Activated effector memory CD4-positive, alpha-beta T cell treated with anti-CD3 and anti-CD28 coated beads, Interleukin-2, amount 50 U/mL, for 16 hours (primary cell): ENCODE results near the gene PHC3.
"Not testable (repeated sequence)": the region's sequence is repeated elsewhere in the genome, so short reads cannot be mapped to it uniquely, and the experiment has no call there.

Experiments
- DNase-seq: peaks from one replicate; pipeline ENCODE4 v3.0.0-alpha.2; 2020

The PHC3 gene

DNA sequence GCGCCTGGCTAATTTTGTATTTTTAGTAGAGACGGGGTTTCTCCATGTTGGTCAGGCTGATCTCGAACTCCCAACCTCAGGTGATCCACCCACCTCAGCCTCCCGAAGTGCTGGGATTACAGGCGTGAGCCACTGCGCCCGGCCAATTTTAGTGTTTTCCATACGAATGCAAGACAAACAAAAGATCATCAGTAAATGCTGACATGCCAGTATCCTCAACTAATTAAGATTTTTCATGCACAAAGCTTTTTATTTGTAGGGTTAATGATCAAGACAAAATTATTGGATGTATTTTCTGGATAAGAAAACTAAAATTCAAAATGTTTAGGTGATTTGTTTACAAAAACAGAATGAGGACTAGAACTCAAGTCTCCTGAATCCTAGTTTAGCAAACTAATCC, 67.4 kb downstream of the PHC3 start:
- DNase-seq, result not testable (repeated sequence)

GRCh38 chr3:170111147-170111771, 70.3 kb downstream of the PHC3 start:
- DNase-seq, result no peak

DNA sequence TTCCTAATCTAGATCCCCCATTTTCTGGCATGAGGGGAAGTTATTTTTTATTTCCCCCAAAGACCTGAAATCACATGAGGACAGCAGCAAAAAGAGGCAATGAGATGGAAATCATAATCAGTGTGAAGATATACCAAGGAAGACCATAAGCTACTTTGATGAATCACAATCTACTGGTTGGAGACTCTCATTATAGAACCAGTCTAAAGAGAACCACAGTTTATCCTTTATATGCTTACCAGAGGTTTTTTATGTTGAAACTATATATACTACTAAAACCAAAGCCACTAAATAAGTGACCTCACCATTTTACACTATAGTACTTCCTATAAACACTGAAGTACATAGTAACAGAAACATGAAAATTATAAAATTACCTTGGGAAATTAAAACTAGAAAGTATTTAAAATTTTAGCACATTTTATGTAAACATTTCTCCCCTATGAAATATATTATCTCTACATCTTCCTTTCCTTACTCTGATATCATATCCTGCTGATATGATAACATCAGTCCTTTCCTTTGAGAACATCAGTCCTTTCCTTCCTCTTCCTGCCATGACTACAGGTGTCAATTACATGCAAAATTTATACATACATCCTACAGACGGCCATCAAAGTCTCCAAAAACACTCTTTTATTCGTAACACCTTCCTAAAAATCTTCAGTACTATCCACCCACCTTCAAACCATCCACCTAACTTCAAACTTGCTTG, 71.8 kb downstream of the PHC3 start:
- no peak for DNase-seq

DNA sequence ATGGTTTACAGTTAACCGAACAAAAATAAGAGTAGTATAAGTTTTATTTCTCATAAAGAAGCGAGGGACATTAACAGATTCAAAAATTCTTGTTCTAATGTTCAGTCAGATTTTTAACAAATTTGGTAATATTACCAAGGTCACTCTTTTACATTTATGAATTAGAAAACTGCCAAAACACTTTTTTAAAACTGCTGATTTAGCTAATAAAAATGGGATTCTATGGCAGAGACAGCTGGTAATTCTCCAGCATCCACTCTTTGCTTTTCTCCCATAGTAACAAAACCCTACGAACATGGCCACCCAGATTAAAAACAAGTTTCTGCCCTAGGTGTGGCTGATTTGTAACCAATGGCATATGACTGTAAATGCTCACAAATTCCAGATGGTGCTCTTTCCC, 72.6 kb downstream of the PHC3 start:
- no peak for DNase-seq

GRCh38 chr3:170107941-170108340, 73.6 kb downstream of the PHC3 start:
- DNase-seq, result no peak

GRCh38 chr3:170102431-170102830, 79.1 kb downstream of the PHC3 start:
- DNase-seq, result no peak

DNA sequence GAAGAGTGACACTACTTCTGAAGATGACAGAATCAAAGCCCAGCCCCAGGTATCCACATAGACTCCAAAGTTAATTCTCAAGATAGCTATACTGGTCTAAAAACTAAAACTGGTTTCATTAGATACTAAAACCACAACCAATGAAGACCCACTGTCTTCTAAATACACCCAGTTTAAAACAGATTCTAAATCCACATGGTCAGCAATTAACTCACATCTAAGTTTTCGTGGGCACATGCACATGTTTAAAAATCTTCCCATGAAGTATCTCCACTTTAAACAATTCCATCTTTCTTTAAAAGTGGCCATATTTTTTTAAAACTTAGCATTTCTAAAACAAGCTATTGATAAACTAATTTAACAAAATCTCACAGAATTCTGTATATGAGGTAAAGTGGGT, 80.6 kb downstream of the PHC3 start:
- DNase-seq, result no peak

DNA sequence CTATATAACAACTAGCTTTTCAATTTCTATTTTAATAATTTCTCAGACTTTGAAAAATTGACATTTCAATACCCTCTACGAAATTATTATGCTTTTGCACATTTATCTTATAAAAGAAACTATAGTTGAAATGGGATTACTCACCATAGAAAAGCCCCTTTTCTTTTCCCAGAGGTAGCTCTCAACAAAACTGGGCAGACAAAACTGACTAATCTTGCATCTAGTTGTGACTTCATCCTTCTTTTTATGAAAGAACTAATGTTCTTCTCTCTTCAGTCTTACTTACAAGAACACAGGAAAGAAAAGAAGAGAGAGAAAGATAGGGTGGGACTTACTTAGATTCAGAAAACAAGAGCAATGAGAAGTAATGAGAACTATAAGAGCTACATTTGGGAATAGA, 82.8 kb downstream of the PHC3 start:
- no peak for DNase-seq

DNA sequence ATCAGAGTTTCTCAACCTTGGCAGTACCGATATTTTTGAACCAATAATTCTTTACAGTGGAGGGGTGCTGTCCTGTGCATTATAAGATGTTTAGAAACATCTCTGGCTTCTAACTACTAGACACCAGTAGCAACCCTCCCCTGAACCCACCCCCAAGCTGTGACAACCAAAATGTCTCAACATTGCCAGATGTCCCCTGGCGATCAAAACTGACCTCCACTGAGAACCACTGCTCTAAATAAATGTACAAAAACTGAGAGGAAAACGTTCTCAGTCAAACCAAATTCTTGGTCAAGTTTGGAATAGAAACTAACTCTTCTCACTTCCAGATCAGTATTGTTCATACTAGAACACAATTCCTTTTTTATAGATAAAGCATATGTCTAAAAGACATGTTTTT, 85.2 kb downstream of the PHC3 start:
- no peak for DNase-seq

GRCh38 chr3:170095771-170096170, 85.8 kb downstream of the PHC3 start:
- DNase-seq, result no peak

GRCh38 chr3:170092907-170093306, 88.6 kb downstream of the PHC3 start:
- no peak for DNase-seq

GRCh38 chr3:170090601-170090981, 90.9 kb downstream of the PHC3 start:
- DNase-seq, result no peak

- DNase-seq, result no peak
Measured at GRCh38 chr3:170089862-170090600, 91.5 kb downstream of the PHC3 start.

DNA sequence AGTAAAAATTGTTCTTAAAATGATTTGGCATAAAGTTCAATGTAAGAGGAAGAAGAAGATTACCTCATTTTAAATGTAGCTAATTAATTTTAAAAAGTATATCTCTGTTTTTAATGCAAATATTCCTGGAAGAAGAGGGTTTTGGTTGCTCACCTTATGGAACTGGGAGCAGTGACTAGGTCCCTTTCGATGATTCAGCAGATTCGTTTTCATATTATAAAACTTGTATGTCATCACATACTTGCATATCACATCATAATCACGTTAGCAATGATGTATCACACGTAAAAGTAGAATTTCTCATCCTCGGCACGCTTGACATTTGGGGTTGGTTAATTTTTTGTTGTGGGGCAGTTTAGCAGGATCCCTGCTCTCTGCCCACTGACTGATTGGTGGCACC, 96.1 kb downstream of the PHC3 start:
- DNase-seq, result no peak

DNA sequence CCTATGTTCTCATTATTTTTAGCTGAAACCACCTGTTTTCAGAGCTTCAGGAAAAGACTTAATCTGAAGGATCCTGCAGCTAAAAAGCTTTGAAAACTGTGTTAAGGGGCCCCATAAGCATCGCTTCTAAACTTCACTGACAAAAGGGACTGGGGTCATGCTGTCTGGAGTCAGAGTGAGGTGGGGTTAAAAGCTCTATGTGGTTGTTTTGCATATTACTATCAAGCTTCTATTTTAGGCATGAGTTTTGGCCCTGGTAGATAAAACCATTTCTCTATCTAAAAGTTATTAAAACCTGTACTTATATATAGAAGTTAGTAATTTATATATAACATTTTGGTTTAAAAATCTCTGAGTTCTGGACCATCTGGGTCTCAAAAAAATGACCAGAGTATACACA, 98.2 kb downstream of the PHC3 start:
- DNase-seq, result no peak

GRCh38 chr3:170081079-170081741, 100.3 kb downstream of the PHC3 start:
- DNase-seq, result no peak

DNA sequence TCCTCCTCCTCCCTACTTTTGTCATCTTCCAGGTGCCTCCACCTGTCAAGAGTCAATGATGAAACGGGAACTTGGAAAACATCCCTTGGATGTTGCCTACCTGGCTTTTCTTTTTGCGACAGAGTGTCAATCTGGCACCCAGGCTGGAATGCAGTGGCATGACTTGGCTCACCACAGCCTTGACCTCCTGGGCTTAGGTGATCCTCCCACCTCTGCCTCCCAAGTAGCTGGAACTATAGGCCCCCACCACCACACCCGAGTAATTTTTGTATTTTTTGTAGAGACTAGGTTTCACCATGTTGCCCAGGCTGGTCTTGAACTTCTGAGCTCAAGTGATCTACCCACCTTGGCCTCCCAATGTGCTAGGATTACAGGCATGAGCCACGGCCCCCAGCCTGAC, 100.9 kb downstream of the PHC3 start:
- DNase-seq, result no peak

GRCh38 chr3:170079536-170080165, 101.9 kb downstream of the PHC3 start:
- no peak for DNase-seq

DNA sequence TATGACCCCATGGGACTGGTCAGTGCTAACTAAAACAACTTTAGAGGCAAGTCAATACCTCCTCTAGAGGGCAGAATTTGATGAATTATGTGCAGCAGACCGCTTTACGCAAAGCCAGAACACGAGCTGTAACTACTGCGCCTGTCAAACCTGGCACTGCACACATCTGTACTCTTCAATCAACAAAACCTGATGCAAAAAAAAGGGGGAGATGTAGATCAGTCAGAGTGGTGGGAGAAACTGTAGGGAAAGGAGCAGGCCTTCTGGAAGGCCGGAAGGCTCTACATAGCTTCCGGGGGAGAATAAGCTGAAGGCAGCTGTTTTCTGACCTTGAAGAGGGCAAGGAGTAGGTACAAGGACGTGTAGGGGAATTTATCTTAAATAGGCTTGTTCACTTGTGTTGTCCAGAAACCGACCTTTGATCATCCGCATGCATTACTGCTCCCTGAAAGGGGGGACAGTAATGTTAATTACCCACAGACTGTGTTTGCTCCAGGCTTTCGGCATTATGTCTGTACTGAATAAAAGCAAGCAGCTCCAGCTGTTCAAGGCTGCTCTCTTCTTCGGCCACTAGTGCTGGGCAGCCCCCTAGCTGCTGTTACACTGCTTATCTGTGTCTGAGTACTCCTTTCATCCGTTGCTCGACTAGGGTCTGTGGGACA, 102.8 kb downstream of the PHC3 start:
- DNase-seq, result no peak

DNA sequence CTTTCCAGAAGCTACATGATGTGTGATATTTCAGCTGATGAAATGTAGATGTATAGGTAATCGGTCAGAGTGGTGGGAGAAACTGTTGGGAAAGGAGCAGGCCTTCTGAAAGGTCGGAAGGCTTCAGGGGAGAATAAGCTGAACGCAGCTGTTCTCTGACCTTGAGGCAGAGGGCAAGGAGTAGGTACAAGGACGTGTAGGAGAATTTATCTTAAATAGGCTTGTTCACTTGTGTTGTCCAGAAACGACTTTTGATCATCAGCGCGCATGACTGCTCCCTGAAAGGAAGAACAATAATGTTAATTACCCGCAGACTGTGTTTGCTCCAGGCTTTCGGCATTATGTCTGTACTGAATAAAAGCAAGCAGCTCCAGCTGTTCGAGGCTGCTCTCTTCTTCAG, 104.2 kb downstream of the PHC3 start:
- no peak for DNase-seq

DNA sequence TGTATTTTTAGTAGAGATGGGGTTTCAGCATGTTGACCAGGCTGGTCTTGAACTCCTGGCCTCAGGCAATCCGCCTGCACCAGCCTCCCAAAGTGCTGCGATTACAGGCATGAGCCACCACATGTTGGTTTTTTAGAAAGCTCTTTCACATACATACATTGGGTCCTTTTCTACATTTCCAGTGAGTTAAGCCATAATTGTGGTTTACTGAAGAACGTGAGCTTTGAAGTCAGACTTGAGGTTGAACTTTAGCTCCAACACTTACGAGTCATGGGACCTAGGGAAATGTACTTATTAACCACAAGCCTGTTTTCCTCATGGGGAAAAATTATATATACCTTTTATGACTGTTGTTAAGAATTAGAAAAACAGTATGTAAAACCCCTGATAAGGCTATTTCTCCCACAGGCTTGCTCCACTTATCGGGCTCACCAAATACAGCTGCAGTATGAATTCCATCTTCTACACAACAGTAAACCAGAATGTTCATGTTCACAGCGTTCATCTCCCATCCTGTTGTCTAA, 104.8 kb downstream of the PHC3 start:
- DNase-seq, result no peak

DNA sequence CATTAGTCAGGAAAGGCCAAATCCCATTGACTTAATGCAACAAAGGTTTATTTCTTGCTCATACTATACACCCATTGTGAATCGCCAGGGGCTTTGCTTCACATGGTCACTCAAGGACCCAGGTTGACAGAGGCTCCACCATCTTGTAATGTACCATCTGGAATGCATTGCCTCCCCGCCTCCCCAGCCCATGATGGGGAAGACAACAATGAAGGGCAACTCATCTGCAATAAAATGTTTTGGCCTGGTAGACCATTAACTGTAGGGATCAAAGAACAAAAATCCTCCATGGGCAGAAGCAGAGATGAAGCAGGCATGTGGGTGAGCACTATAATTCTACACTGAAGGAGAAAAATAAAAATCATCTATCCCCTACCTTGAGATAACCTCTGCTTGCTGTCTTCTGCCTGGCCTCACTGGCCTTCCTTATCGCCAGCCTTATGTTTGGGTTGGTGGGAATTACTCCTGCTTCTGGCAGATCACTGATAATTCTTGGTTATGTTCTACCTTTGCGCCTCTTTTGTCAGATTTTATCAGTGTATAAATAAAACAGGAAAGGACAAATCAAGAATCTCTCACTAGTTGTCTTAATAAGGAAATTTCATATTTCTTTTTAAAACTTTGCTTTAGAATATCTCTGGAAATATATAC, 106.0 kb downstream of the PHC3 start:
- no peak for DNase-seq
